ENCODE data around the gene CADM4.

Gene CADM4

GRCh38 chr19:43578787-43579186 is 60.9 kb downstream of the CADM4 start:
- no peak for DNase-seq

GRCh38 chr19:43575955-43576878 is 63.4 kb downstream of the CADM4 start:
- peak; percentile 88 for DNase-seq

- DNase-seq, result peak; percentile 99
Measured at GRCh38 chr19:43575156-43575950, 64.3 kb downstream of the CADM4 start, which contains the start of the genes PINLYP and XRCC1. TSS of gene PINLYP (plus strand) at chr19:43575801. CDS start at chr19:43577192, 1,391 bp downstream. TSS of gene XRCC1 (minus strand) at chr19:43575527. CDS start at chr19:43575458, 69 bp downstream.

- DNase-seq, result no peak
Measured at GRCh38 chr19:43574424-43575155, 65.1 kb downstream of the CADM4 start.
